NCI-H2196 treated with DMSO at 0.1 percent for 48 hours (cell line): ENCODE measurements around the gene CTNND2.
"Not testable (repeated sequence)": the region's sequence is repeated elsewhere in the genome, so short reads cannot be mapped to it uniquely, and the experiment has no call there.

Experiments
- DNase-seq: peaks from one replicate; lab custom pipeline; 2025; ENCODE audit not compliant: unreplicated experiment; lab: John Stamatoyannopoulos, UW

The CTNND2 gene

DNA sequence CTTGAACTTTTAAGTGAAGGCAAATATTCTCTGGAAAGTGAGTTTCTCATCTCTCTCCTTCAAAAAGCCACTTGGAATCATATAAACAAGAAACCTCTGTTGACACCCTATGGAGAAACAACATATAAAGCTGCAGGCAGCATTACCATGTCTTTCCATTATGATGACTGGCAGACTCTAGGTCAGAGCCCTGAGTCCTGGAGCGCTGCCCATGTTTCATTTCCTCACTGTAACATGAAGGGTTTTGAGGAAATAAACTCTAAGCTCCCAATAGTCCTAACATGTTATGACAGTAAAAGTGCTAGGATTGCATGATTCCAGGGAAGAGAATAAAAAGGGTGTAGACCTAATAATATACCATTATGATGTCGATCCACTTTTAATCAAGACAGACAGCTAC, 220.6 kb downstream of the CTNND2 start:
- DNase-seq = no peak

DNA sequence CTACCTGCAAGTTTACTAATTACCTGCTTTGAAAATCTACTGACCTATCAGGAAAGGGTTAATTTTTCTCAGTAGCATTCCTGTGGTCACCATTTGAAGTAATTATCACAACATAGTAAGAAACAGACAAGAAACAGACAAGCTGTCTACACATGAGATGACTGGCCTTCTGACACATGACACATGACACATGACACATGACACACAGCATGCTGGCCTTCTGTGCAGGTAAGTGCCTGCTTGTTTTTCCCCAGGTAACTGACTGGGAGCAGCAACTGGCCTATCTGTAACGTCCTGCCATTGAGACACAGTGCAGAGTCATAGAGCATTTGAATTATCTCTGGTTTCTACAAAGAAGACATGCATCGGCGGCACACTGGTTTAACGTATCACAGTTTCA, 222.4 kb downstream of the CTNND2 start:
- no peak for DNase-seq

DNA sequence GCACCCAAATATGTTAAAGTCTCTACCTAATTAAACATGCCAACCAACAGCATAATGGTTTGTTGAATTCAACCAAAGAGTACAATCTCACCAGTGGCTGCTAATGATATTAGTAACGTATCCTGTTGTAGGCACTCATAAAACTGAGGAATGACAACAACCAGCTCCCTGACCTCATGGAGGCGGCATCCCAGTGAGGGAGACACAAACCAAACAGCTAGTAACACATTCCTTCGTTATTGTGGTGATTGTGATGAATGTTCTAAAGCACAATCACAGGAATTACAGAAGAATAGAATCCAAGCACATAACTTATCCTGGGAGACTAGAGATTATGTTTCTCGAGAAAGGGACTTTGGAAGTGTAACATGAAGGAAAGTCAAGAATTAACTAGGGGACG, 224.6 kb downstream of the CTNND2 start:
- DNase-seq = no peak

DNA sequence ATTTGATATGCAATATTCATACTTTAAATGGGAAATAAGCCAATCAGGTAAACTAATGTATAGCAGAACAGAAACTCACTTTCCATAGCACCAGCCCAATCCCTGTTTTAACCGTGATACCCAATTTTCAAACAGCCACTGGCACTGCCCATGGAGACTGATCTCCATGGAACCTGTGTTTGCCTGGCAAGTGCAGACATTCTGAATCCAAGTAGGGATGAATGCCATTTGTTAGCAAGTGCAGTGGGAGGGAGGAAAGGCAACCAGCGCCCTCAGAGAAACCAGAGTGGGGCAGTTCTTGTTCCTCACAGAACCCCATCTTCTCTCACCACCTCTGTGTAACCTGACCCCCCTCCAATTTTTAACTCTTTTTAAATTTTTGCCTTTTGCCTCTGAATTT, 229.1 kb downstream of the CTNND2 start:
- DNase-seq = no peak

DNA sequence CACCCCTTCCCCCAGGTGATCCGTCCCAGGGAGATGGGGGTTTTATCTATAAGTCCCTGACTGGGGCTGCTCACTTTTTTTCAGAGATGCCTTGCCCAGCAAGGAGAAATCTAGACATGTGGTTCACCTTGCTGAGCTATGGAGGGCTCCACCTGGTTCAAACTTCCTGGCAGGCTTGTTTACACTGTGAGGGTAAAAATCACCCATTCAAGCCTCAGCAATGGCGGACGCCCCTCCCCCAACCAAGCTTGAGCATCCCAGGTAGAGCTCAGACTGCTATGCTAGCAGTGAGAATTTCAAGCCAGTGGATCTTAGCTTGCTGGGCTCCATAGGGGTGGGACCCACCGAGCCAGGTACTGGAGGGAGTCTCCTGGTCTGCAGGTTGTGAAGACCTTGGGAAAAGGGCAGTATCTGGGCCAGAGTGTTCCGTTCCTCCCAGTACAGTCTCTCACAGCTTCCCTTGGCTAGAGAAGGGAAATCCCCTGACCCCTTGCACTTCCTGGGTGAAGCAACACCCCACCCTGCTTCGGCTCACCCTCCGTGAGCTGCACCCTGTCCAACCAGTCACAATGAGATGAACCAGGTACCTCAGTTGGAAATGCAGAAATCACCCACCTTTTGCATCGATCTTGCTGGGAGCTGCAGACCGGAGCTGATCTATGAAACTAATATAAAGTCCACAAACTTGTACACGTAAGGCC, 231.7 kb downstream of the CTNND2 start:
- no peak for DNase-seq

DNA sequence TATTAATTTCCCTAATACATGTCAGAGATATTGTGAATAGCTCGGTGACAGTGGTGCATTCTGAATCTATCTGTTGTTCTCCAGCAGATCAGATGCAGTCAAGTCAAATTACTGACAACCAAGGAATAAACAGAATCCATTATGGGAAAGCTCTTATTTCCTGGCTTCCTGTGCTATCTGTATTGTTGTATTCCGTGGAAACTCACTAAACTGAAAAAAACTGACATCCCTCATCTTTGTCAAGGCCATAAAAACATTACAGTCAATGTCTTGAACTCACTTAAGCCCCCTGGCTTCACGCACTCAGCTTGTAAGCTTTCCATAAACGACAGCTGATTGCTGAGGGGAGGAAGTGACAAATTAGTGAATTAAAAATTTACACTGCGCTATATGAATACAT, 245.9 kb downstream of the CTNND2 start:
- DNase-seq = no peak

DNA sequence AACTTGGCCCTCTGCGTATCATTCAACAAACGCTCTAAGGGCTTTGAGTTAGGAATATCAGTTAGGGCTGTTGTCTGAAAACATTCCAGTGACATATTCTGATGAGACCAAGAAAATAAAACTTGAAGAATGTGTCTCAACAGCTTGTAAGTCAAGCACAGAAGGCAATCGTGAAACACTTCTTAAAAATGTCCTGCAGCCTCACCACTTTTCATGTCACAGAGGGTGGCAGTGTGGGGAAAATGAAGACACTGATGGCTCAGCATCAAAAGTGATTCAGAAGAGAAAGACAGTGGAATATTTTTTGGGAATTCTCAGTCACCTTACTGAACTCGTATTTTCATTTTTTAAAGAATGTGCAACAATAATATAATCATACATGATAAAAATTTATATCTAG, 247.3 kb downstream of the CTNND2 start:
- no peak for DNase-seq

DNA sequence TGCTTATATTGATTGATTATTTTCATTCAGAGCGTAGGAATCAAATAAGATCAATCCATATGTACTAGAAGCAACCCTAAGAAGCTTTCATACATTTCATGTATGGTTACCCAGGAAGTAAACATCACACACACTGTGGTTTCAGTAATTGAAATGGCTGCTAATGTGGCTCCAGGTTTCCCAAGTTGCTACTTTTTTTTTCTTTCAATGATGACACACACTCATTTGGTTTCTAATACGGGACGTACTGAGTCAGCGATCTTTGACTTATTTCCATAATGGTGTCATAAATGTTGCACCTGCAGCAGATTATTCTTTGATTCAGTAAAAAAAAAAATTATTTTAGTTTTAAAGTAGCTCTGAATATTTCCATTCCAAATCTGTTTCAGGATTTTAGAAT, 248.6 kb downstream of the CTNND2 start:
- DNase-seq = no peak

DNA sequence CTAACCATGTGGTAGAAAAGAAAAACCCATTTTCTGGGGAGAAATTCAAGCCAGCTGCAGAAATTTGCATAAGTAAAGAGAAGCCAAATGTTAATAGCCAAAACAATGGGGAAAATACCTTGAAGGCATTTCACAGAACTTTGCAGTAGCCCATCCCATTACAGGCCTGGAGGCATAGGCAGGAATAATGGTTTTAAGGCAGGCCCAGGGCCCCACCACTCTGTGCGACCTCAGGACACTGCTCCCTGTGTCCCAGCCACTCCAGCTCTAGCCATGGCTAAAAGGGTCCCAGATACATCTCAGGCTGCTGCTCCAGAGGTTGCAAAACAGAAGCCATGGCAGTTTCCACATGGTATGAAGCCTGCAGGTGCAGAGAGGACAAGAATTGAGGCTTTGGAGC, 253.3 kb downstream of the CTNND2 start:
- no peak for DNase-seq

DNA sequence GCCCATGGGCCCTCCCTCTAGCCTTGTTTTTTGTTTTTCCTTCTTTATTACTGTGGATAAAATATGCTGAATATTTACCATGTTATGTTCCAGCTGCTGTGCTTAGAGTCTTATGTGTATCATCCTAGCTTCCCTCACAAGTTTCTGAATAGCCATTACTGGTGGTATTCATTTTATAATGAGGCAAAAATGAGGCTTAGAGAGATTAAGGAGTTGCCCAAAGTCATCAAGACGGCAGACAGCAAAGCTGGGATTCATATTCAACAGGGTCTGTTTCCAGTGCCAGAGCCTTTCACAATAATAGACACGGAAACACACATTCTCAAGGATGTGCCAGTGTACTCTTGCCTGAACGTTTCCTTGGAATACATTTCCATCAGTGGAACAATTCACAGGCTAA, 258.1 kb downstream of the CTNND2 start:
- no peak for DNase-seq

DNA sequence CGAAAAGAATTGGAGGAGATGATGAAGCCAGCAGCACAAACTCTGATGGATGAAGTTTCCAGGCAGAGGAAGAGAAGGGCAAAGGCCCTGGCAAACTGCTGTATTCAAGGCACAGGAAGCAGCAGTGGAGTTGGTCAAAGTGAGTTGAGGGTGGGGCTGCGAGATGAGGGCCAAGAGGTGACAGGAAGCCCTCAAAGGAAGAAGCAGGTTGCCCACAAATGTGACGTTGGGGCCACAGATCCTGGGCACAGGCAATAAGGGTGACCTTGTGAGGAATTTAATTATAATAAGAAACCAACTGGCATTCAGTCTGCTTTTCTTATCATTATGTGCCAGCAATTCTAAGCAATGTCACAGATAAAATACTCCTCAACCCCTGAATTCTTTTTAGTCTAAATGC, 261.8 kb downstream of the CTNND2 start:
- DNase-seq = no peak

DNA sequence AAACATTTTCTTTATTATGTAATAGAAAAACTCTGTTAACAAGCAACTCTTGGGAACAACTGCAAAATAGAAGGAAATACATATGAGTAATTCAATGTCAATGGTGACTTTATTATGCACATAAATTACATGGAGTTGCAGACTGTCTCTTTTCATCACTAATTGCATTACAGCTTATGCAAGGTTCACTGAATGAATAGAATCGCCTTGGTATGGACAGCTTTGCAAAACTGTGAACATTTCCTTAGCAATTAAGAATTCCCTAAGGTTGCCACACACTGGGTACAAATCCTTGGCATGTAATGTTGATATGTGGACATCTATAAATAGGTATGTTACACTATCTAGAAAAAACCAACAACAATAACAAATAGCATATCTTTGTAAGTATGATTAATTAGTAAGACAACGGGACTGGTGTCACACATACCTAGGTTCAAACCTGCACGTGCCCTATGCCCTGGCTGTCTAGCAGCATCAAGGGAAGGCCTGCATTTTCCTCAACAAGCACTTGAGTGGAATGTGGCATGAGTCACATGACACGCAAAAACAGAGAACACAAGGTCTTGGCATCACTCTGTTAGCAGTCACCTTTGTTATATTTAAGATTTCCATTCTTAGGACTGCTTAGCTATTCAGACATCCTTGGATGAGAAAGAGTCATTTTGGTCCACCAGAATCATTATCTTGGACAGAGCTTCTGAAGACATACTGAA, 263.9 kb downstream of the CTNND2 start:
- no peak for DNase-seq

DNA sequence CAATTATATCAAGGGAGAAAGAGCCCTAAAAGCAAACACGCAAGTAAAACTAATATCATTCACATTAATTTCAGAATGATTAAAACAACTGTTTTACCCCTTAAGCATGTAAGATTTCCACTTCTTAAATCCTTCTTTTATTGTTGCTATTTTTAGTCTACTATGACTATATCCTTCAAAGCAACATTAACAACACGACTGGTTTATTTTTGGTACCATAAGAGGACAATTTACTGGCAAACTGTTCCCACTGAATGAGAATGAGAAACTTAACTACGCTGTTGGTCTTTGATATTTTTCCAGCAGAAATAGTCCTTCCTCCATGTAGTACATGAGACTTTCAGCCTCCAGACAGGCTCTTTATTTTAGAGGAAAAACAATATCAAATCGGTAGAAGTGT, 281.5 kb downstream of the CTNND2 start:
- DNase-seq = no peak

DNA sequence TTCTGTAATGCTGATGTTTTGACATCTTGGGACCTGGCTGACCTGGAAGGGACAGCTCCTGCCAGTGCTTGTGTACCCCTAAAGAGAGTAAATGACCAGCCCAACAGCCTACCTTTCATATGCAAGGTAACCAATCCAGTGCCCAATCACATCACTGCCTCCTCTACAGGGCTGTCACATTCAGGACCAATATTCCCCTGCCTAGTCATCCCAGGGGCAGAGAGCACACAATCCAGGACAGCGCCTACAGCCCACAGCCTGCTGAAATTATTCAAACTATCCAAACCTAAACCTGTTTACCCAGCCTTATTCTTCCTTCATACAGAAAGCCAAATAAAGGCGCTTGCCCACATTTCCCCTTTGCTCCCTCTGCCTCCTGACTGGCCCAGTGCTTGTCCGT, 284.1 kb downstream of the CTNND2 start:
- no peak for DNase-seq

DNA sequence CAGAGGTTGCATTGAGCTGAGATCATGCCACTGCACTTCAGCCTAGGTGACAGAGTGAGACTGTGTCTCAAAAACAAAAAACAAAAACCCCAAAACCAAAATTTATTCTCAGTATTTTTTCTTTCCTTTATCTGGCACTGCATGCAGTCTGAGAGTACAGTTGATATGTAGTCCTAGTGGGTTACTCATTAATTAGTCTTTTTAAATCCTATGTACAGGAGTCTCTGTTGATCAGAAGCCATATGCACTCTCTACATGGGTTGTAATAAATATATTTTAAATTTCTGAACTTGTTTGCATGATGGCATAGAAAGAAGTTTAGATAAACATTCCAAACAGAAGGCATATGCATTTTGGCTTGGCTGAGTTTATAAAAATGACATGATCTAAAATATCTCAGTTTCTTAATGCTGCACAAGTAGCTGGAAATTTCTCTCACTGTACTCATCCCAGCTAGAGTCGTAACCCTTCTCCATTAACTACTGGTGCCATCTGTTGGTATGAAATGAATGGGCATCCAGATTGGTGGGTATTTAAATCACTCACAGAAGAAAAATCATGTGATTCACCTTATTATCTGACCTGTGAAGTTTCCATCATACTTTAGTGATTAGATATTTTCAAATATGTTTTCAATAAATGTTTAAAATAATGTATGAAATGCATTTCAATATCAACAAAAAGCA, 284.8 kb downstream of the CTNND2 start:
- no peak for DNase-seq

DNA sequence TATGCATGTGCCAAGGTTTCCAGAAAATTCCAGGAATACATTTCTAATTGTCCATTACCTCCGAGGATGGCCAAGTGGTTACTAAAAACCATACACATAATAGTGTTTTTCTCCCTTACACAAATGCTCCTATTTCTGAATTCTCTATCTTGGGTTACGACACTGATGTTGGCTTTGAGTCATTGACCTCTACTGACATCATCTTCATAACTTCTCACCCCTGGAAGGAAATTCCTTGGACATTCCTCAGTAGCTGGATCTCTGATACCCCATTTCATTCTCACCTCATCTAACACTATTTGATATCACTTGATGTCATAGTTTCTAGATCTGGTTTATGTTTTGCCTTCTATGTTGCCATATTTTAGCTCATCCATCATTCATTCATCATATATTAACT, 287.2 kb downstream of the CTNND2 start:
- DNase-seq = no peak

DNA sequence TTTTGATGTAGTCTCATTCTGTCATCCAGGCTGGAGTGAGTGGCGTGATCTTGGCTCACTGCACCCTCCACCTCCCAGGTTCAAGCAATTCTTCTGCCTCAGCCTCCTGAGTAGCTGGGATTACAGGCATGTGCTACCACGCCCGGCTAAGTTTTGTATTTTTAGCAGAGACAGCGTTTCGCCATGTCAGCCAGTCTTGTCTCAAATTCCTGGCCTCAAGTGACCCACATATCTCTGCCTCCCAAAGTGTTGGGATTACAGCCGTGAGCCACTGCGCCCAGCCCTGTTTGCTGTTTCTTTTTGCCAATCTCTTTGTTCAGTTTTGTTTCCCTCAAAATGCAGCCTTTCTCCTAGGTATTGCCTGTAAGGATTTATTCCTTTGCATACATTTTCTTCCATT, 287.6 kb downstream of the CTNND2 start:
- DNase-seq = not testable (repeated sequence)

DNA sequence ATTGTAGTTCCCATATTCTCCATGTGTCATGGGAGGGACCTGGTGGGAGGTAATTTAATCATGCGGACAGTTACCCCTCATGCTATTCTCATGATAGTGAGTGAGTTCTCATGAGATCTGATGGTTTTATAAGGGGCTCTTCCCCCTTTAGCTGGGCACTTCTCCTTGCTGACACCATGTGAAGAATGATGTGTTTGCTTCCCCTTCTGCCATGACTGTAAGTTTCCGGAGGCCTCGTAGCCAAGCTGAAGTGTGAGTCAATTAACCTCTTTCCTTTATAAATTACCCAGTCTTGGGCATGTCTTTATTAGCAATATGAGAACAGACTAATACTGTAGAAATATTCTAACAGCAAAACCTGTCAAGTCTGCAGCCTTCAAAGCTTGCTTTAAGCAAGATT, 293.2 kb downstream of the CTNND2 start:
- no peak for DNase-seq

DNA sequence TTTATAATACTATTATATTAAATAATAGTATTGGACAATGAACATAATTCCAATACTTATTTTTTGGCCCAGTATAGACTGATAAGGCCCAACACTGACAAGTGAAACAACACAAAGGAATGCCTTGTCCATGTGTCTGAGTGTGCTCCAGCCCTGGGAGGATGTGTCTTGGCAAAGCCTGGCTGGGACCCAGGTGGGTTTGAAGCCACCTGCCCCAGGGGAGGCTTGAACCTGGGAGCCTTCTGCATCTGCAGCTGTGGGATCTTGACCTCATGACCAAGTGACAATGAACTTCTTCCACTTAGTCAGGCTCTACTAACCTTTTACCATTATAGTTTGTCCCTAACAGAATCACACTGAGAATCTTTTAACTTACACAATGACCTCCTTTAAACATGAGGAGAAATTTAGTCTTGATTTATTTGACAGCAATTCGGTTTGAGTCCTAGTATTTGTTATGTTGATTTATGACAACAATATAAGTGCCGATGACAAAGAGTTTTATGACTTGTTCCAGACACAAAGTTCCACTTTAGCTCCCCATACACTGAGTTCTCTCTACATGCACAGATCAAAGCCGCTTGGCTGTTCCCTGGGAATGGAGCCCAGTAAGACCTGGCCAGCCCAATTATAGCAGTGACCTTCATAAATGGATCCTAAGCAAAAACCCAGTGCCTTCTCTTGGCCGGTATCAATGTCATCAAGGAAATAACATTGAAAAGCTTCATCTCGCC, 294.5 kb downstream of the CTNND2 start:
- DNase-seq = no peak

DNA sequence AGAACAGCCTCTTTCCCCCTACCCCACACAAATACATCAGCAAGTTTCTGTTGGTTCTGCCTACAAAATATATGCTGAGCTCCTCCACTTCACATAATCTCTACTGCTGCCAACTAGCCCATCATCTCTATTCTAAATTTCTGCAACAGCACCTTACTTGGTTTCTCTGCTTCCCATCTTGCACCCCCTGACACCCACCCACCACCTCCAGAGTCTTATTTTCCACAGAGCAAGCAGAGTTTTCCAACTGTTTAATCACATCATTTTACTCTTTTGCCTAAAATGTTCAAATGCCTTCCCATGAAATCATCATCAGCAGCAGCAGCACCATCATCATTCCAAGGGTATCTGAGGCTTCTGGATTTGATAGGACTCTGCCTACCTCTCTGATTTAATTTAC, 295.7 kb downstream of the CTNND2 start:
- no peak for DNase-seq

DNA sequence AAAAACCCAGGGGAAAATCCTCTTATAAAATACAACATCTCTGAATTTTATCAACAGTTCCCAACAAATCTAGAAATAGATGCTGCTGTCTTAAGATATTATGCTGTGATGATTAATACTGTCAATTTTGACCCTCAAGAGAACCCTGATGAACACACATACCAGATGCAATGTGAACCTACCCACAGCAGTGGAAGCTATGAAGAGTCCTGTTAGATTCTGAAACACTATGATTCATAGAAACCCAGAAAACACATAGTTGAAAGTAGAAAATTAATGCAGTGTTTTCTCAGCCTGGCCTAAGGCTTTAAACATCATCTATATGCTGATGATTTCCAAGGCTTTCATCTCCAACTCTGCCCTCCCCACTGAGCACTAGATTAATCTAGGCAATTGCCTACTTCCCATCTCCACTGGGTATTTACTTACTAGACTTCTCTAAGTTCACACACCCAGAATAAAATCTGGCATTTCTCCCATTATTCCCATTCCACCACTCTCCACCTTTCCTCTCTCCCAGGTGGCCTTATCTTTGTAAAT, 296.2 kb downstream of the CTNND2 start:
- DNase-seq = no peak
